Colonic mucosa (tissue), 4 donors: ENCODE measurements around the gene FOCAD. TPM values are rescaled to one million over a fixed set of nuclear protein-coding genes. Genes with fewer than 3 reads are reported as not detected.
A peak's percentile ranks its signal among the peaks of the same experiment; 100 is the strongest.
"Not testable (repeated sequence)": the region's sequence is repeated elsewhere in the genome, so short reads cannot be mapped to it uniquely, and the experiment has no call there.

Experiments
- DNase-seq: peaks from one replicate; pipeline ENCODE4 v3.0.0-alpha.2; 2020
- H3K27ac ChIP-seq: fragments of 200-600 bp; one replicate; pipeline ENCODE4 v1.8.0; 2021
- H3K27me3 ChIP-seq: fragments of 200-600 bp; one replicate; pipeline ENCODE4 v1.8.0; 2021
- H3K36me3 ChIP-seq: fragments of 200-600 bp; one replicate; pipeline ENCODE4 v1.8.0; 2021
- H3K4me1 ChIP-seq: fragments of 200-600 bp; one replicate; pipeline ENCODE4 v1.8.0; 2021; ENCODE audit warnings: mild to moderate bottlenecking
- H3K4me3 ChIP-seq: fragments of 200-600 bp; one replicate; pipeline ENCODE4 v1.8.0; 2021
- H3K9ac ChIP-seq, 2 donors: one replicate each; pipeline ENCODE4 v1.7.0; 2013; ENCODE audit warnings: control low read depth in 2 of 2, low read depth in 2 of 2, low read length in 2 of 2
- H3K9me3 ChIP-seq: fragments of 200-600 bp; one replicate; pipeline ENCODE4 v1.8.0; 2021
- intact Hi-C: fragments of 100-400 bp; cut with DNase I; formaldehyde crosslinking; loops from one replicate; pipeline ENCODE4 v1.14.1; 2022
- total RNA-seq, 2 donors: library from RNA; stranded (reverse); fragmentation: NEBNext Ultra II Directional in 1 of 2; extraction: Animal tissue kit (Norgen Biotek cat#: 25700) in 1 of 2; gene quantifications; one replicate each; pipeline ENCODE4 v1.2.1, GENCODE V29; 2021
- TF ChIP-seq, protein P1 (sequence below): fragments of 200-600 bp; IDR thresholded peaks from one replicate; pipeline ENCODE4 v1.8.0; 2022; ENCODE audit warnings: antibody characterized with exemption, mild to moderate bottlenecking
- donor health status: healthy.
- donor health status: DM: no; HTN: no; CAD: no.
- donor health status: DM: no; HTN: no; CAD: no.

Gene FOCAD
- total RNA-seq, 2 donors from 2014 or later, result 26.8 to 44.3 TPM

DNA sequence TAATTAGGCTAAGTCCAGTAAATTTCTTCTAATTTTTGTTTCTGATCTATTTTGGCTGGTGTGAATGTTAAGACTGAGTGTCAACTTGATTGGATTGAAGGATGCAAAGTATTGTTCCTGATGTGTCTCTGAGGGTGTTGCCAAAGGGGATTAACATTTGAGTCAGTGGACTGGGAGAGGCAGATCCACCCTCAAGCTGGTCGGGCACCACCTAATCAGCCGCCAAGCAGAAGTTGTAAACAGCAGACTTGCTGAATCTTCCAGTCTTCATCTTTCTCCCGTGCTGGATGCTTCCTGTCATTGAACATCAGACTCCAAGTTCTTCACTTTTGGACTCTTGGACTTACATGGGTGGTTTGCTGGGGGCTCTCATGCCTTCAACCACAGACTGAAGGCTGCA is 40.4 kb upstream of the FOCAD start:
- intact Hi-C loops, result no loop called here

DNA sequence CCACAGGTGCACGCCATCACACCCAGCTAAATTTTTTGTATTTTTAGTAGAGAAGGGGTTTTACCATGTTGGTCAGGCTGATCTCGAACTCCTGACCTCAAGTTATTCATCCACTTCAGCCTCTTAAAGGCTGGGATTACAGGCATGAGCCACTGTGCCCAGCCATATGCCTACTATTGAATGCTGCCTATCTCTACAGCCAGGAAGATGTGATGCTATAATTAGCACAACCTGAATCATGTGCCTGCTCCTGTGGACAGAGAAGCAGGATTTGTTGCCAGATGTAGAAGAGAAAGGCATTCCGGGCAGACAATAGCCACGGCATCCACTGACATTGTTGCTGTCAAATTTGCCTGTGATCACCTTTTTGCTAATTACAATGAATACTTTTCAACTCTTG is 37.4 kb upstream of the FOCAD start:
- Histone ChIP-seq H3K4me3 (no peak overlapping the region), H3K36me3 (no peaks in the 10 kb centered on the region), H3K9me3 (no peaks in the 10 kb centered on the region), H3K4me1 (no peaks in the 10 kb centered on the region), H3K27me3 (no peaks in the 10 kb centered on the region), H3K27ac (no peak overlapping the region), H3K9ac (no peak overlapping the region)
- intact Hi-C loops, result no loop called here
- DNase-seq, result no peak
- TF ChIP-seq, protein P1, sequence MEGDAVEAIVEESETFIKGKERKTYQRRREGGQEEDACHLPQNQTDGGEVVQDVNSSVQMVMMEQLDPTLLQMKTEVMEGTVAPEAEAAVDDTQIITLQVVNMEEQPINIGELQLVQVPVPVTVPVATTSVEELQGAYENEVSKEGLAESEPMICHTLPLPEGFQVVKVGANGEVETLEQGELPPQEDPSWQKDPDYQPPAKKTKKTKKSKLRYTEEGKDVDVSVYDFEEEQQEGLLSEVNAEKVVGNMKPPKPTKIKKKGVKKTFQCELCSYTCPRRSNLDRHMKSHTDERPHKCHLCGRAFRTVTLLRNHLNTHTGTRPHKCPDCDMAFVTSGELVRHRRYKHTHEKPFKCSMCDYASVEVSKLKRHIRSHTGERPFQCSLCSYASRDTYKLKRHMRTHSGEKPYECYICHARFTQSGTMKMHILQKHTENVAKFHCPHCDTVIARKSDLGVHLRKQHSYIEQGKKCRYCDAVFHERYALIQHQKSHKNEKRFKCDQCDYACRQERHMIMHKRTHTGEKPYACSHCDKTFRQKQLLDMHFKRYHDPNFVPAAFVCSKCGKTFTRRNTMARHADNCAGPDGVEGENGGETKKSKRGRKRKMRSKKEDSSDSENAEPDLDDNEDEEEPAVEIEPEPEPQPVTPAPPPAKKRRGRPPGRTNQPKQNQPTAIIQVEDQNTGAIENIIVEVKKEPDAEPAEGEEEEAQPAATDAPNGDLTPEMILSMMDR, result no peak

More for the DNA sequence above, 40.4 kb upstream of the FOCAD start:
- H3K4me3 ChIP-seq, result no peak overlapping the region
- no peaks in the 10 kb centered on the region for H3K27me3 ChIP-seq
- H3K4me1 ChIP-seq, result no peaks in the 10 kb centered on the region
- TF ChIP-seq, protein P1, result no peak
- H3K36me3 ChIP-seq, result no peaks in the 10 kb centered on the region
- no peaks in the 10 kb centered on the region for H3K9me3 ChIP-seq
- DNase-seq, result no peak
- no peak overlapping the region for H3K27ac ChIP-seq
- no peak overlapping the region for H3K9ac ChIP-seq

DNA sequence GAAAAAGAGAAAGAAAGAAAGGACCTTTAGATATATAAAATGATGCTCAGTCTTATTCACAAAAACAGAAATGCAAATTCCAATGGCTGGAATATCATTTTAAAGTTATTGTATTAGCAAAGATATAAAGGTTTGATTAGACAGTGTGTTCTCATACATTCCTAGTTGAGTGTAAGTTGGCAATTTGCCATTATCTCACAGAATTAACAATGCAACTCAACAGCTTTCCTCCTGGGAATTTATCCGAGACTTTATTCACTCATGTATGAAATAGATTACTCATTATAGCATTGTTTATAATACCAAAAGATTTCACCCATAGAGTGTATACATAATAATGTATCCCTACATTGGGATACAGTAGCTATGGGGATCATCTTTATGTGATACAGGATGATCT is 34.7 kb upstream of the FOCAD start:
- Histone ChIP-seq H3K9ac (no peak overlapping the region), H3K27ac (no peak overlapping the region), H3K36me3 (no peaks in the 10 kb centered on the region), H3K27me3 (no peaks in the 10 kb centered on the region), H3K9me3 (no peaks in the 10 kb centered on the region), H3K4me1 (no peaks in the 10 kb centered on the region), H3K4me3 (no peak overlapping the region)
- intact Hi-C loops, result no loop called here
- TF ChIP-seq, protein P1, result no peak
- DNase-seq, result no peak

DNA sequence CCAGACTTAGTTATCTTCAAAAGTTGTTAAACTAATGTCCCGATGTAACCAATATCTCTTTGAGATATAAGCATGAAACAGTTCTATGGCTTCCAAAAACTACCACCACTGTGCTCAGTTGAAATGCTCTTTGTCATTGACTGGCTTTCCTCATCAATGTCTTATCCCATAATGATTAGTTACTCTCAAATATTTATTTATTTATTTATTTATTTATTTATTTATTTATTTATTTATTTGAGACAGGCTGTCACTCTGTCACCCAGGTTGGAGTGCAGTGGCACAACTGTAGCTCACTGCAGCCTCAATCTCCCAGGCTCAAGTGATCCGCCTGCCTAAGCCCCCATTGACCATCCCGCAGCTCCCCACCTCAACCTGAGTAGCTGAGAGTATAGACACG is 33.7 kb upstream of the FOCAD start:
- no peaks in the 10 kb centered on the region for H3K4me1 ChIP-seq
- no peaks in the 10 kb centered on the region for H3K9me3 ChIP-seq
- intact Hi-C loops, result no loop called here
- TF ChIP-seq, protein P1, result no peak
- no peaks in the 10 kb centered on the region for H3K27me3 ChIP-seq
- no peak for DNase-seq
- no peak overlapping the region for H3K9ac ChIP-seq
- H3K27ac ChIP-seq, result no peak overlapping the region
- H3K4me3 ChIP-seq, result no peak overlapping the region
- H3K36me3 ChIP-seq, result no peaks in the 10 kb centered on the region

DNA sequence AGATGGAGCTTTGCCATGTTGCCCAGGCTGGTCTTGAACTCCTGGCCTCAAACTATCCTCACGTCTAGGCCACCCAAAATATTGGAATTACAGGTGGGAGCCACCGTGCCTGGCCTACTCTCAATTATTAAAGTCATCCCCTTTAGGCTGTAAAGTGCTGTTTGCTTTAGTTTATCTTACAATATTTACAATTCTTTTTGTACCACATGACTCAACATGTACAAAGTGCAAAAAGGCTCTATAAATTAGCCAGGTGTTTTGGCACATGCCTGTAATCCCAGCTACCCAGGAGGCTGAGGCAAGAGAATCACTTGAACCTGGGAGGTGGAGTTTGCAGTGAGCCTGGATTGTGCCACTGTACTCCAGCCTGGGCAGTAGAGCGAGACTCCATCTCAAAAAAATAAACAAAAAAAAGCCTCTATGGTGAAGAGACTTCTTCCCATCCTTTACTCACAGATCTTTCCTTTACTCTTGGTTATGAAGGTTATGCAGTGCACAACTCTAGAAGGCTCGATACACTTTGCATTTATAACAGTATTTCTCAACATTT is 33.2 kb upstream of the FOCAD start:
- H3K36me3 ChIP-seq, result no peaks in the 10 kb centered on the region
- H3K27ac ChIP-seq, result no peak overlapping the region
- TF ChIP-seq, protein P1, result no peak
- H3K9me3 ChIP-seq, result no peaks in the 10 kb centered on the region
- DNase-seq, result no peak
- intact Hi-C loops, result no loop called here
- H3K4me3 ChIP-seq, result no peak overlapping the region
- no peaks in the 10 kb centered on the region for H3K4me1 ChIP-seq
- no peak overlapping the region for H3K9ac ChIP-seq
- no peaks in the 10 kb centered on the region for H3K27me3 ChIP-seq

DNA sequence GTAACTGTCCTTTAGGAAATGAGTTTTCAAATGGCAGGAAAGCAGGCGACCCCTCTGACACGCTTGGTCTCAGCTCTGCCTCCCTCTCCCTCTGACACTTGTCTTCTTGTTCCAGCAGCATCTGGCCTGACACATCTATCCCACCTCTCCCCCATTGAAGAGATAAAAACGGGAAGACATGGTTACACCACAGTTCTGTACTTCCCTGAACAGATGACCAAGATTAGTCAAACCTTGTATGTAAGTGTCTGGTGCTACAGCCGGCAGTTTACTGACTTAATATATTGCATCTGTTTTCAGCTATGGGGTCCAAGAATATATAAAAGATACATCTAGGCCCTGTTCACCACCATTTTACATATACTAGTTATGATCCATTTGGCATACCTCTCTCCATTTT is 32.1 kb upstream of the FOCAD start:
- TF ChIP-seq, protein P1, result no peak
- Histone ChIP-seq H3K36me3 (no peaks in the 10 kb centered on the region), H3K9ac (no peak overlapping the region), H3K4me3 (no peak overlapping the region), H3K4me1 (no peaks in the 10 kb centered on the region), H3K27me3 (no peaks in the 10 kb centered on the region), H3K9me3 (no peaks in the 10 kb centered on the region), H3K27ac (no peak overlapping the region)
- intact Hi-C loops, result no loop called here
- no peak for DNase-seq

DNA sequence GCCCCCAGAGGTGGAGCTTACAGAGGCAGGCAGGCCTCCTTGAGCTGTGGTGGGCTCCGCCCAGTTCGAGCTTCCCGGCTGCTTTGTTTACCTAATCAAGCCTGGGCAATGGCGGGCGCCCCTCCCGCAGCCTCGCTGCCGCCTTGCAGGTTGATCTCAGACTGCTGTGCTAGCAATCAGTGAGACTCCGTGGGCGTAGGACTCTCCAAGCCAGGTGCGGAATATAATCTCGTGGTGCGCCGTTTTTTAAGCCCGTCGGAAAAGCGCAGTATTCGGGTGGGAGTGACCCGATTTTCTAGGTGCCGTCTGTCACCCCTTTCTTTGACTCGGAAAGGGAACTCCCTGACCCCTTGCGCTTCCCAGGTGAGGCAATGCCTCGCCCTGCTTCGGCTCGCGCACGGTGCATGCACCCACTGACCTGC is 25.8 kb upstream of the FOCAD start:
- H3K9ac ChIP-seq, result peak overlapping the region in 1 of 2 donors; percentile 58
- intact Hi-C loops, H3K4me1 ChIP-seq, H3K36me3 ChIP-seq, H3K27me3 ChIP-seq, H3K9me3 ChIP-seq: not testable (repeated sequence)
- H3K27ac ChIP-seq, result peak overlapping the region; percentile 40
- DNase-seq, result peak; percentile 52
- peak overlapping the region; percentile 45 for H3K4me3 ChIP-seq
